ENCODE results near the gene EXOC8.

GRCh38 chr1:231363624-231364023, 26.0 kb upstream of the EXOC8 start:
- TF ChIP-seq POLR2A (IDR thresholded peaks at IDR 0.05) (no peak), CTCF (IDR thresholded peaks at IDR 0.05 in 8 of 11, conservative IDR thresholded peaks at IDR 0.05 in 3 of 11) (no peak)

All from spleen (tissue), 7 donors.